Measurements from ENCODE around the gene RBM38. TPM values are rescaled to one million over a fixed set of nuclear protein-coding genes. Genes with fewer than 3 reads are reported as not detected.
A peak's percentile ranks its signal among the peaks of the same experiment; 100 is the strongest.

RBM38 gene
- total and polyA plus RNA-seq, 2 of the 13 experiments (the other 11 are each of a cell fraction or from before 2014, with no cell fraction given), result 24.2 to 34.2 TPM

GRCh38 chr20:57395111-57395966 lies 4.1 kb downstream of the RBM38 start (continued):
- TF ChIP-seq SOX13 (IDR thresholded peaks at IDR 0.05), result no peak
- peak in 1 of 2 experiments; percentile 29; a peak in 1 of 4 replicates for TF ChIP-seq SOX13 (CRISPR knock-in tag; conservative IDR thresholded peaks at IDR 0.05 in 1 of 2, IDR thresholded peaks at IDR 0.05 in 1 of 2)
- peak; percentile 56 for TF ChIP-seq RBFOX2 (IDR thresholded peaks at IDR 0.05; ENCODE audit: low read depth, low read length)
- no peak for TF ChIP-seq ZNF264 (CRISPR knock-in tag; IDR thresholded peaks at IDR 0.05)
- TF ChIP-seq SP1 (IDR thresholded peaks at IDR 0.05), result no peak
- no peak for TF ChIP-seq SP1 (CRISPR knock-in tag; IDR thresholded peaks at IDR 0.05)
- TF ChIP-seq ZFP1 (CRISPR knock-in tag; IDR thresholded peaks at IDR 0.05), result no peak
- no peak for TF ChIP-seq CTCF (CRISPR knock-in tag; IDR thresholded peaks at IDR 0.05)
- no peak for TF ChIP-seq SMAD3 (CRISPR knock-in tag; IDR thresholded peaks at IDR 0.05)
- no peak for TF ChIP-seq GATAD1 (CRISPR knock-in tag; IDR thresholded peaks at IDR 0.05)
- TF ChIP-seq ZFY (CRISPR knock-in tag; IDR thresholded peaks at IDR 0.05), result 0 out of 2 replicates have a peak, but pooled peaks have one; percentile 21
- TF ChIP-seq ZNF235 (CRISPR knock-in tag; IDR thresholded peaks at IDR 0.05; ENCODE audit: borderline replicate concordance), result no peak
- TF ChIP-seq NFKB2 (CRISPR knock-in tag; IDR thresholded peaks at IDR 0.05; ENCODE audit: borderline replicate concordance), result no peak
- TF ChIP-seq ELF3 (CRISPR knock-in tag; IDR thresholded peaks at IDR 0.05), result no peak
- no peak for TF ChIP-seq ZBTB10 (CRISPR knock-in tag; IDR thresholded peaks at IDR 0.05; ENCODE audit: borderline replicate concordance)
- no peak for TF ChIP-seq KDM5B (CRISPR knock-in tag; IDR thresholded peaks at IDR 0.05; ENCODE audit: borderline replicate concordance)
- TF ChIP-seq CENPT (CRISPR knock-in tag; IDR thresholded peaks at IDR 0.05; ENCODE audit: low read depth), result no peak
- no peak for TF ChIP-seq ZSCAN20 (CRISPR knock-in tag; IDR thresholded peaks at IDR 0.05; ENCODE audit: borderline replicate concordance)
- no peak for TF ChIP-seq RXRB (CRISPR knock-in tag; IDR thresholded peaks at IDR 0.05; ENCODE audit: borderline replicate concordance)
- peak; percentile 52; the same call in 1 of the 2 replicates for TF ChIP-seq ZBTB33 (CRISPR knock-in tag; IDR thresholded peaks at IDR 0.05)
